ENCODE results near the gene PLA2G2C.

The PLA2G2C gene

GRCh38 chr1:20147846-20148570, 38.3 kb downstream of the PLA2G2C start:
- TF ChIP-seq GATA2 (IDR thresholded peaks at IDR 0.05; ENCODE audit: low read depth, low read length) (no peak), GATA3 (IDR thresholded peaks at IDR 0.05; ENCODE audit: low read depth, low read length) (no peak)

- no peak for TF ChIP-seq GATA2 (IDR thresholded peaks at IDR 0.05; ENCODE audit: low read depth, low read length)
- no peak for TF ChIP-seq GATA3 (IDR thresholded peaks at IDR 0.05; ENCODE audit: low read depth, low read length)
These were observed 42.4 kb downstream of the PLA2G2C start for GRCh38 chr1:20143734-20144565.

DNA sequence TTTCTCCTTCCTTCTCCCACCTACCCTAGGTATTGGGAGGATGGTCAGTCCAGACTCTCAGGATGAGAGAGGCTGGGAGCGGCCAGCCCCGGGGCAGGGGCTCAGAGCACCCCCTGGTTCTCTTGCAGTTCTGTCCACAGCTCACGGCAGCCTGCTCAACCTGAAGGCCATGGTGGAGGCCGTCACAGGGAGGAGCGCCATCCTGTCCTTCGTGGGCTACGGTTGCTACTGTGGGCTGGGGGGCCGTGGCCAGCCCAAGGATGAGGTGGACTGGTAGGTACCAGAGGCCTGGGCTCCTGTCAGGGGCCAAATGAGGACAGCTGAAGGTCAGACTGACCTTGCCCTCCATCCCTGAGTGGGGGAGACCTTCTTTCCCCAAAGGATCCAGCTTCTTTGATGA, 43.0 kb downstream of the PLA2G2C start:
- TF ChIP-seq GATA2 (IDR thresholded peaks at IDR 0.05; ENCODE audit: low read depth, low read length): no peak
- TF ChIP-seq GATA3 (IDR thresholded peaks at IDR 0.05; ENCODE audit: low read depth, low read length): no peak

GRCh38 chr1:20142001-20142710, 44.2 kb downstream of the PLA2G2C start:
- TF ChIP-seq GATA3 (IDR thresholded peaks at IDR 0.05; ENCODE audit: low read depth, low read length) (no peak), GATA2 (IDR thresholded peaks at IDR 0.05; ENCODE audit: low read depth, low read length) (no peak)

DNA sequence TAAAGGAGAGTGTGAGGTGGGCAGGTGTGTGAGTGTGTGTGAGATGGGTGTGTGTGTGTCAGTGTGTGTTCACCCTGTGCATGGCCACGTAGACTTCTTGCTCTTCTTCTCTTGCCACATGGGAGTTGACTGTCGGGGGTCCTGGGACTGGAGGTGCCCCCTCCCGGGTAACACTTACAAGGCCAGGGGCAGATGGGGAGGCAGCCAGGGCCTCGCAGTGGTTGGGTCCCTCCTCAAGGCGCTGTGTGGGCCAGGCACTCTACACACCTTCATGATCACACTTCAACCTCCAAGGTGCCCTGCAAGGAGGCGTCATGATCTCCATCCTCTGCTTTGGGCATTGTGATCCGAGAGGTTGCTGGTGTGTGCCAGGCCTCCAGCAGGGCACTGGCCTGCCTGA, 44.9 kb downstream of the PLA2G2C start:
- TF ChIP-seq GATA2 (IDR thresholded peaks at IDR 0.05; ENCODE audit: low read depth, low read length): no peak
- TF ChIP-seq GATA3 (IDR thresholded peaks at IDR 0.05; ENCODE audit: low read depth, low read length): no peak

- TF ChIP-seq GATA2 (IDR thresholded peaks at IDR 0.05; ENCODE audit: low read depth, low read length) (no peak), GATA3 (IDR thresholded peaks at IDR 0.05; ENCODE audit: low read depth, low read length) (no peak)
These were observed 45.3 kb downstream of the PLA2G2C start for GRCh38 chr1:20141001-20141400.

DNA sequence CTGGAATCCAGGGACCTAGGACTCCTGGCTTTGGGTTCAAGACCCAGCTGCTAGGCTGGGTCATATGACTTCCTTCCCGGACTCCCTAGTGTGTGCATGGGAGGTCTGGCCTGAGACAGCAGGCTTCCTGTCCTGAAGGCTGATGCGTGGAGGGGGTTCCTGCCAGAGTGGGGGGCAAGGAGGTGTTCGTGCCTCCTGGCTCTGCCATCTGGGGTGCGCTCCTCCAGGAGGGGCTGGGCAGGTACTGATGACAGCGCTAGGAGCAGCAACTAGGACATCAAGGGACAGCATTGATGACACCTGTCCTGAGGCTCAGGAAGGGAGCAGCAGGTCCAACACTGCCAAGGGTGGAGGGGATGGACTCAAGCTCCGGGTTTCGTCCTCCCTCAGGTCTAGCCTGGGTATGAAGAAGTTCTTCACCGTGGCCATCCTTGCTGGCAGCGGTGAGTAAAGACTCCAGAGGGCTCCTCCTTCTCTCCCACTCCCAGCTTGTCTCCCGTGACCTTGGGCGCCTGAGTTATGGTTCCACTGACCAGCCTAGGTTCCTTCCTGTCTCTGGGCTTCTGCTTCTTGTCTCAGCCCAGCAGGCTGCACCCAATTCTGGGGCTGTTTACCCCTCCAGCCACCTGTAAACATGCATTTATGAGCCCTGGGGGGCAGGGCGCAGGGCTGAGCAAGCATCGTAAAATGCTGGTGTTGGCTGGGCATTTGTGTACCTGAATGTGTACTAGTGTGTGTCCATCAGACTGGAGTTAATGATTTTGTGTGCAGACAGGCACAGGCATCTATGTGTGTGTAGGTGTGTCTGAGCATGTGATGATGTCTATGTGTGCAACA, 46.3 kb downstream of the PLA2G2C start:
- no peak for TF ChIP-seq GATA3 (IDR thresholded peaks at IDR 0.05; ENCODE audit: low read depth, low read length)
- TF ChIP-seq GATA2 (IDR thresholded peaks at IDR 0.05; ENCODE audit: low read depth, low read length): no peak

- no peak for TF ChIP-seq GATA2 (IDR thresholded peaks at IDR 0.05; ENCODE audit: low read depth, low read length)
- no peak for TF ChIP-seq GATA3 (IDR thresholded peaks at IDR 0.05; ENCODE audit: low read depth, low read length)
These were observed 47.3 kb downstream of the PLA2G2C start, which contains the start of gene PLA2G2F for GRCh38 chr1:20138961-20139550. TSS of gene PLA2G2F (plus strand) at chr1:20139323. CDS start at chr1:20139428, 105 bp downstream.

GRCh38 chr1:20138346-20138745, 48.0 kb downstream of the PLA2G2C start:
- no peak for TF ChIP-seq GATA3 (IDR thresholded peaks at IDR 0.05; ENCODE audit: low read depth, low read length)
- TF ChIP-seq GATA2 (IDR thresholded peaks at IDR 0.05; ENCODE audit: low read depth, low read length): no peak

- TF ChIP-seq GATA3 (IDR thresholded peaks at IDR 0.05; ENCODE audit: low read depth, low read length) (no peak), GATA2 (IDR thresholded peaks at IDR 0.05; ENCODE audit: low read depth, low read length) (no peak)
These were observed 48.7 kb downstream of the PLA2G2C start for GRCh38 chr1:20137604-20138003.

DNA sequence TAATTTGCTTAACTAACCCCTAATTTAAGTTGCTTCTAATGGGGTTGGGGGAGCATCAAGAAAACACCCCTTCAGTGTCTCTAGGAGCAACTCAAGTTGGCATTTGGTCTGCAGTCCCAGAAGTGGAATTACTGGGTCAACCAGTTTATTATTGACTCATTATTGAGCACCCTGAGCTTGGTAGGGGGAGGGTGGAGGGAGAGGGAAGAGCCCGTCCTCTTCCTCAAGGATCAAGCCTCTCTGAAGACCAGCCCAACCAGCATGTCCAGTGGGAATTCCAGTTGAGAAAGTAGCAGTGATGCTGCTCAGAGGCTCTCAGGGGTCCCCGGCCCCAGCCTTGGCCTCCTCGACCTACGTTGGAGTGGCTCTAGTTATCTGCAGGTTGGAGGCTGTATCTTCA, 49.3 kb downstream of the PLA2G2C start:
- no peak for TF ChIP-seq GATA2 (IDR thresholded peaks at IDR 0.05; ENCODE audit: low read depth, low read length)
- no peak for TF ChIP-seq GATA3 (IDR thresholded peaks at IDR 0.05; ENCODE audit: low read depth, low read length)

- no peak for TF ChIP-seq GATA3 (IDR thresholded peaks at IDR 0.05; ENCODE audit: low read depth, low read length)
These were observed 50.1 kb downstream of the PLA2G2C start for GRCh38 chr1:20136249-20136648.

- TF ChIP-seq GATA2 (IDR thresholded peaks at IDR 0.05; ENCODE audit: low read depth, low read length) (no peak), GATA3 (IDR thresholded peaks at IDR 0.05; ENCODE audit: low read depth, low read length) (no peak)
These were observed 51.3 kb downstream of the PLA2G2C start for GRCh38 chr1:20134995-20135394.

All from SH-SY5Y (cell line).